ENCODE results near the gene TBC1D25.

GRCh38 chrX:48548871-48549270 is 9.4 kb downstream of the TBC1D25 start:
- TF ChIP-seq CTCF (IDR thresholded peaks at IDR 0.05; ENCODE audit: low read length): no peak
- TF ChIP-seq EZH2 (IDR thresholded peaks at IDR 0.05; ENCODE audit: borderline replicate concordance, low read length): no peak
